ENCODE measurements around the gene ATP2A1.

Gene ATP2A1

GRCh38 chr16:28897826-28898225 is 19.5 kb downstream of the ATP2A1 start:
- no peak overlapping the region for H3K27ac ChIP-seq

GRCh38 chr16:28898266-28898665 is 20.0 kb downstream of the ATP2A1 start:
- no peak for TF ChIP-seq ZFX (IDR thresholded peaks at IDR 0.05; ENCODE audit: borderline replicate concordance)
- no peak for TF ChIP-seq CTCF (IDR thresholded peaks at IDR 0.05)

More at GRCh38 chr16:28897826-28898225, 19.5 kb downstream of the ATP2A1 start:
- TF ChIP-seq ZFX (IDR thresholded peaks at IDR 0.05; ENCODE audit: borderline replicate concordance) (no peak), CTCF (IDR thresholded peaks at IDR 0.05) (no peak)

GRCh38 chr16:28898942-28899341 is 20.7 kb downstream of the ATP2A1 start:
- no peak overlapping the region for H3K27ac ChIP-seq
- TF ChIP-seq CTCF (IDR thresholded peaks at IDR 0.05) (no peak), ZFX (IDR thresholded peaks at IDR 0.05; ENCODE audit: borderline replicate concordance) (no peak)

More at GRCh38 chr16:28898266-28898665, 20.0 kb downstream of the ATP2A1 start:
- no peak overlapping the region for H3K27ac ChIP-seq

GRCh38 chr16:28899882-28900590 is 21.7 kb downstream of the ATP2A1 start:
- H3K27ac ChIP-seq, result no peak overlapping the region
- TF ChIP-seq ZFX (IDR thresholded peaks at IDR 0.05; ENCODE audit: borderline replicate concordance), result no peak
- TF ChIP-seq CTCF (IDR thresholded peaks at IDR 0.05), result no peak

GRCh38 chr16:28900601-28901000 is 22.3 kb downstream of the ATP2A1 start:
- H3K27ac ChIP-seq, result no peak overlapping the region
- TF ChIP-seq CTCF (IDR thresholded peaks at IDR 0.05) (no peak), ZFX (IDR thresholded peaks at IDR 0.05; ENCODE audit: borderline replicate concordance) (no peak)

GRCh38 chr16:28901862-28902261 is 23.6 kb downstream of the ATP2A1 start:
- TF ChIP-seq ZFX (IDR thresholded peaks at IDR 0.05; ENCODE audit: borderline replicate concordance) (no peak), CTCF (IDR thresholded peaks at IDR 0.05) (no peak)
- H3K27ac ChIP-seq, result no peak overlapping the region

- no peak for TF ChIP-seq CTCF (IDR thresholded peaks at IDR 0.05)
- no peak for TF ChIP-seq ZFX (IDR thresholded peaks at IDR 0.05; ENCODE audit: borderline replicate concordance)
- H3K27ac ChIP-seq, result no peak overlapping the region
Measured at GRCh38 chr16:28902909-28903308, 24.6 kb downstream of the ATP2A1 start.
